DND-41 (cell line): ENCODE measurements around the gene KRT73.

ENCODE experiments used
- ATAC-seq: fragments of 200-7000 bp; cut with Tn5 transposase; 3 replicates; pipeline ENCODE4 v1.9.1; 2021; ENCODE audit warnings: low read depth; ENCODE audit not compliant: insufficient read depth
- DNase-seq: peaks from one replicate; pipeline ENCODE4 v3.0.0-alpha.2; 2020
- H2AFZ ChIP-seq: 2 replicates; pipeline ENCODE4 v1.6.0; 2012; ENCODE audit warnings: low read depth, low read length
- H3K27ac ChIP-seq: 2 replicates; pipeline ENCODE4 v1.5.1; 2012; ENCODE audit warnings: low read length, inconsistent platforms
- H3K27me3 ChIP-seq: fragments of 200-600 bp; sonication (generic); 2 replicates; pipeline ENCODE4 v1.6.0; 2012; ENCODE audit warnings: low read length, mild to moderate bottlenecking, inconsistent platforms; ENCODE audit not compliant: insufficient read depth, poor library complexity
- H3K36me3 ChIP-seq: 2 replicates; pipeline ENCODE4 v1.5.1; 2012; ENCODE audit warnings: low read length, inconsistent platforms; ENCODE audit not compliant: insufficient read depth
- H3K4me1 ChIP-seq: 2 replicates; pipeline ENCODE4 v1.5.1; 2012; ENCODE audit warnings: mild to moderate bottlenecking, low read length; ENCODE audit not compliant: insufficient read depth
- H3K4me2 ChIP-seq: 2 replicates; pipeline ENCODE4 v1.6.0; 2012; ENCODE audit warnings: mild to moderate bottlenecking, moderate library complexity, low read length, inconsistent platforms; ENCODE audit not compliant: insufficient read depth
- H3K4me3 ChIP-seq, 2 experiments: fragments of 200-600 bp in 1 of 2; shearing (Covaris generic) in 1 of 2; 2 replicates each; pipeline ENCODE4 v1.5.1; 2012 to 2016; ENCODE audit warnings: inconsistent platforms in 2 of 2, low read length in 2 of 2, mild to moderate bottlenecking in 2 of 2, low read depth in 1 of 2, moderate library complexity in 1 of 2
- H3K79me2 ChIP-seq: 2 replicates; pipeline ENCODE4 v1.6.0; 2012; ENCODE audit warnings: low read length, inconsistent platforms; ENCODE audit not compliant: insufficient read depth
- H3K9ac ChIP-seq: 2 replicates; pipeline ENCODE4 v1.6.0; 2012; ENCODE audit warnings: low read depth, mild to moderate bottlenecking, inconsistent platforms, low read length, moderate library complexity
- H3K9me3 ChIP-seq: 2 replicates; pipeline ENCODE4 v1.5.1; 2012; ENCODE audit warnings: low read length, moderate library complexity, mild to moderate bottlenecking, inconsistent platforms; ENCODE audit not compliant: insufficient read depth, severe bottlenecking
- H4K20me1 ChIP-seq: 2 replicates; pipeline ENCODE4 v1.6.0; 2012; ENCODE audit warnings: low read length; ENCODE audit not compliant: insufficient read depth
- EZH2 ChIP-seq: IDR thresholded peaks from 3 replicates; pipeline ENCODE4 v1.6.1; 2012; ENCODE audit warnings: borderline replicate concordance, low read depth, mild to moderate bottlenecking, moderate library complexity, low read length, inconsistent platforms; ENCODE audit not compliant: severe bottlenecking
- TF ChIP-seq, protein P1 (sequence below): IDR thresholded peaks from 2 replicates; pipeline ENCODE4 v1.5.1; 2012; ENCODE audit warnings: borderline replicate concordance, low read length, moderate library complexity, mild to moderate bottlenecking; ENCODE audit not compliant: poor library complexity, severe bottlenecking; ENCODE audit errors: extremely low read depth

The KRT73 gene

DNA sequence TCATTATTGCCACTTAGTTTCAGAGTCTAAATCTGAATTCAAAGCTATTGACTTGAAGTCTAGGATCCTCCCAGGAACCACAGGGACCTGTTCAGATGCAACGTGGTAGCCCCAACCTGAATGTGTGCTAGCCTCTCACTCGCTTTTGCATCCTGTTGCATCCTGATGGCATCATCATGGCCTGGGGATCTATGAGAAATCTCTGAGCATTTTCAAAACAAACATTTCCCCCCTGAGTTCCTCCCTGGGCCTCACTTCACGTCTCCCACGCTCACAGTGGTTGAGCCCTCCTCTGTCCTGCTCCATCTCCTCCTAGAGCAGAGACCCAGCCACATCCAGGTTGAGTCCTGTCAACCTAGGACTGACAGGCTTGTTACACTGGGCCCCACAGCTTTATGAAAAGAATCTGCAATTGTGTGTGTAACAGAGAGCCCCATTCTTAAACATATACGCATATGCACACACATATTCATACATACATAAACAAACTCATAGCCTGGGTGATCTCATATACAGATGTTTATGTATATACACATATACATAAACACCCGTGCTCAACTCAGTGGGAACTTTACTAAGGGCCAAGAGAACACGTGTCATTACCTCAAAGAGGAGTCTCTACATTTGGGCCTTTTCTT is 11.7 kb downstream of the KRT73 start:
- Histone ChIP-seq H4K20me1 (0 out of 2 replicates have a peak, but pooled peaks cover 3% of the 10 kb centered on the region), H3K36me3 (no peaks in the 10 kb centered on the region), H3K9me3 (no peaks in the 10 kb centered on the region), H3K4me2 (no peak overlapping the region), H3K4me3 (no peak overlapping the region), H3K4me1 (no peaks in the 10 kb centered on the region), H3K27ac (no peak overlapping the region), H3K9ac (no peak overlapping the region), H3K27me3 (peaks cover 25% of the 10 kb centered on the region), H3K79me2 (no peaks in the 10 kb centered on the region), H2AFZ (no peak overlapping the region)
- DNase-seq, result no peak
- ATAC-seq, result no peak
- no peak for TF ChIP-seq EZH2
- TF ChIP-seq, protein P1, sequence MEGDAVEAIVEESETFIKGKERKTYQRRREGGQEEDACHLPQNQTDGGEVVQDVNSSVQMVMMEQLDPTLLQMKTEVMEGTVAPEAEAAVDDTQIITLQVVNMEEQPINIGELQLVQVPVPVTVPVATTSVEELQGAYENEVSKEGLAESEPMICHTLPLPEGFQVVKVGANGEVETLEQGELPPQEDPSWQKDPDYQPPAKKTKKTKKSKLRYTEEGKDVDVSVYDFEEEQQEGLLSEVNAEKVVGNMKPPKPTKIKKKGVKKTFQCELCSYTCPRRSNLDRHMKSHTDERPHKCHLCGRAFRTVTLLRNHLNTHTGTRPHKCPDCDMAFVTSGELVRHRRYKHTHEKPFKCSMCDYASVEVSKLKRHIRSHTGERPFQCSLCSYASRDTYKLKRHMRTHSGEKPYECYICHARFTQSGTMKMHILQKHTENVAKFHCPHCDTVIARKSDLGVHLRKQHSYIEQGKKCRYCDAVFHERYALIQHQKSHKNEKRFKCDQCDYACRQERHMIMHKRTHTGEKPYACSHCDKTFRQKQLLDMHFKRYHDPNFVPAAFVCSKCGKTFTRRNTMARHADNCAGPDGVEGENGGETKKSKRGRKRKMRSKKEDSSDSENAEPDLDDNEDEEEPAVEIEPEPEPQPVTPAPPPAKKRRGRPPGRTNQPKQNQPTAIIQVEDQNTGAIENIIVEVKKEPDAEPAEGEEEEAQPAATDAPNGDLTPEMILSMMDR, result no peak

DNA sequence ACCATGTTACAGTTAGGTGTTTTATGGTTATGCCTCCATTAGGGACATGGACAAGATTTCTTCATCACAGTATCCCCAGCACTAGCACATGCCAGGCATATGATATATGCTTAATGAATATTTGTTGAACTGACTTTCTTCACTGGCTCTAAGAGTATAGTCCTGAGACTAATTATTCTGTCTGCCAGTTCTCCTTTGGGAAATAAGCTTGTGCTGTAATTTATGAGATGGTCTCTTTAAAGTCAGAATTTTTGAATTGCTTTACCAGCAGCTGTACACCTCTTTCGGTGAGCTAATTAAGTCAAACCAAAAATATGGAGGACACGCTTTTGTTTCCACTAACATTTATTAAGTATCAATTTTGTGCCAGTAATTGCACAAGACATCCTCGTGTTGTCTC is 12.3 kb downstream of the KRT73 start:
- Histone ChIP-seq H3K36me3 (no peaks in the 10 kb centered on the region), H4K20me1 (0 out of 2 replicates have a peak, but pooled peaks cover 3% of the 10 kb centered on the region), H3K4me1 (no peaks in the 10 kb centered on the region), H3K9ac (no peak overlapping the region), H3K9me3 (no peaks in the 10 kb centered on the region), H3K79me2 (no peaks in the 10 kb centered on the region), H2AFZ (no peak overlapping the region), H3K4me2 (no peak overlapping the region), H3K27me3 (peaks cover 25% of the 10 kb centered on the region), H3K27ac (no peak overlapping the region), H3K4me3 (no peak overlapping the region)
- TF ChIP-seq, protein P1, result no peak
- no peak for TF ChIP-seq EZH2
- ATAC-seq (no peak), DNase-seq (no peak)

DNA sequence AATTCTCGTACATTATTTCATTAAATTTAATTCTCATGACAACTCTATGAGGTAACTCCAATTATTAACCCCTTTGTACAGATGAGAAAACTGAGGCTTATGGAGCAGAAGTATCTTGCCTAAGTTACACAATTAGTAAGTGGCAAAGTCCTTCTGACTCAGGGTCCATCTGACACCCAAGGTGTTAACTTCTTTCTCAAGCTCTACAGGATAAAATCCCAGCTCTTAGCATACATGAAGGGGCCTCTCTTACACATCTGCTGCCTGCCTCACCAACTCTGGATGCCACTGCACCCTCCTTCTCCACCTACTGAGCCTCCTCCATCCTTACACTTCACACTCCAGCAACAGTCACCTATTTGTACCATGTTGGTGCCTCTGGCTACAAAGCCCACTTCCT is 12.8 kb downstream of the KRT73 start:
- no peaks in the 10 kb centered on the region for H3K9me3 ChIP-seq
- no peaks in the 10 kb centered on the region for H3K4me1 ChIP-seq
- no peak for TF ChIP-seq EZH2
- TF ChIP-seq, protein P1, result no peak
- no peaks in the 10 kb centered on the region for H3K36me3 ChIP-seq
- ATAC-seq, result no peak
- no peaks in the 10 kb centered on the region for H3K79me2 ChIP-seq
- no peak overlapping the region for H3K4me3 ChIP-seq
- peaks cover 23% of the 10 kb centered on the region for H3K27me3 ChIP-seq
- H2AFZ ChIP-seq, result no peak overlapping the region
- DNase-seq, result no peak
- no peak overlapping the region for H3K9ac ChIP-seq
- H4K20me1 ChIP-seq, result 0 out of 2 replicates have a peak, but pooled peaks cover 3% of the 10 kb centered on the region
- H3K27ac ChIP-seq, result no peak overlapping the region
- H3K4me2 ChIP-seq, result no peak overlapping the region
